WTC11 (cell line): ENCODE measurements around the gene RPL27.

Source experiments
- CREB1 ChIP-seq: sonication (generic); formaldehyde crosslinking; IDR thresholded peaks from 2 replicates; pipeline ENCODE4 v1.8.0; 2023; ENCODE audit warnings: mild to moderate bottlenecking, missing genetic modification reagents
- KAT7 ChIP-seq: sonication (generic); formaldehyde crosslinking; IDR thresholded peaks from 2 replicates; pipeline ENCODE4 v1.8.1; 2023; ENCODE audit warnings: missing genetic modification reagents, mild to moderate bottlenecking, borderline replicate concordance
- SMAD3 ChIP-seq: sonication (generic); formaldehyde crosslinking; IDR thresholded peaks from 2 replicates; pipeline ENCODE4 v1.8.0; 2022; ENCODE audit warnings: missing genetic modification reagents, mild to moderate bottlenecking, borderline replicate concordance
- TCF7 ChIP-seq: sonication (generic); formaldehyde crosslinking; IDR thresholded peaks from 2 replicates; pipeline ENCODE4 v1.8.0; 2022; ENCODE audit warnings: mild to moderate bottlenecking, low read depth, missing genetic modification reagents, moderate library complexity
- TF ChIP-seq, protein P1 (sequence below): fragments of 200-600 bp; IDR thresholded peaks from 2 replicates; pipeline ENCODE4 v1.8.0; 2022; ENCODE audit warnings: antibody characterized with exemption
- TF ChIP-seq, protein P2 (sequence below): sonication (generic); formaldehyde crosslinking; IDR thresholded peaks from 2 replicates; pipeline ENCODE4 v1.8.1; 2022; ENCODE audit warnings: low read depth, mild to moderate bottlenecking, moderate library complexity, missing genetic modification reagents, borderline replicate concordance

DNA sequence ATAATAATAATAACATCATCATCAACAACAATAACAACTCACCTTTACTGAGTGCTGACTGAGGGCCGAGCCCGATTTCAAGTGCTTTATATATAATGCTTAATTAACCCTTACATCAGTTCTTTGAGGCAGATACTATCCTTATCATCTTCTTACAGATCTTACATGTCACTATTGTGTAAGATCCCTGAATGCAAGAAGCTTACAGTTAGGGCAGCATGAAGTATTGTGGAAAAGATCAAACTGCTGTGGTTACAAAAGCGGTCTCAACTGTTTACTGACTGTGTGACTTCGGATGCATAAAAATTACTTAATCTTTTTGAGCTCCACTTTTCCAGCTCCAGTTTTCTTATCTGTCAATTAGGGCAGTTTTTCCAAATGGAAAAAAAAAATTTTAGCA, 20.7 kb downstream of the RPL27 start:
- TF ChIP-seq SMAD3 (CRISPR knock-in tag) (no peak), CREB1 (CRISPR knock-in tag) (no peak), TCF7 (CRISPR knock-in tag) (no peak), KAT7 (CRISPR knock-in tag) (no peak)
- TF ChIP-seq, protein P1, sequence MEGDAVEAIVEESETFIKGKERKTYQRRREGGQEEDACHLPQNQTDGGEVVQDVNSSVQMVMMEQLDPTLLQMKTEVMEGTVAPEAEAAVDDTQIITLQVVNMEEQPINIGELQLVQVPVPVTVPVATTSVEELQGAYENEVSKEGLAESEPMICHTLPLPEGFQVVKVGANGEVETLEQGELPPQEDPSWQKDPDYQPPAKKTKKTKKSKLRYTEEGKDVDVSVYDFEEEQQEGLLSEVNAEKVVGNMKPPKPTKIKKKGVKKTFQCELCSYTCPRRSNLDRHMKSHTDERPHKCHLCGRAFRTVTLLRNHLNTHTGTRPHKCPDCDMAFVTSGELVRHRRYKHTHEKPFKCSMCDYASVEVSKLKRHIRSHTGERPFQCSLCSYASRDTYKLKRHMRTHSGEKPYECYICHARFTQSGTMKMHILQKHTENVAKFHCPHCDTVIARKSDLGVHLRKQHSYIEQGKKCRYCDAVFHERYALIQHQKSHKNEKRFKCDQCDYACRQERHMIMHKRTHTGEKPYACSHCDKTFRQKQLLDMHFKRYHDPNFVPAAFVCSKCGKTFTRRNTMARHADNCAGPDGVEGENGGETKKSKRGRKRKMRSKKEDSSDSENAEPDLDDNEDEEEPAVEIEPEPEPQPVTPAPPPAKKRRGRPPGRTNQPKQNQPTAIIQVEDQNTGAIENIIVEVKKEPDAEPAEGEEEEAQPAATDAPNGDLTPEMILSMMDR, result no peak
- TF ChIP-seq, protein P2, sequence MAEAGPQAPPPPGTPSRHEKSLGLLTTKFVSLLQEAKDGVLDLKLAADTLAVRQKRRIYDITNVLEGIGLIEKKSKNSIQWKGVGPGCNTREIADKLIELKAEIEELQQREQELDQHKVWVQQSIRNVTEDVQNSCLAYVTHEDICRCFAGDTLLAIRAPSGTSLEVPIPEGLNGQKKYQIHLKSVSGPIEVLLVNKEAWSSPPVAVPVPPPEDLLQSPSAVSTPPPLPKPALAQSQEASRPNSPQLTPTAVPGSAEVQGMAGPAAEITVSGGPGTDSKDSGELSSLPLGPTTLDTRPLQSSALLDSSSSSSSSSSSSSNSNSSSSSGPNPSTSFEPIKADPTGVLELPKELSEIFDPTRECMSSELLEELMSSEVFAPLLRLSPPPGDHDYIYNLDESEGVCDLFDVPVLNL (CRISPR knock-in tag), result no peak
